ENCODE data around the gene PHF19.

Gene PHF19

GRCh38 chr9:120917929-120918762, 41.2 kb upstream of the PHF19 start:
- H3K4me3 ChIP-seq (replicated peaks in 1 of 2; ENCODE audit: low read depth in 2 of 2, low read length in 2 of 2) = no peak overlapping the region
- no peak for DNase-seq (ENCODE audit: low read depth in 2 of 2)
- TF ChIP-seq CTCF (IDR thresholded peaks at IDR 0.05; ENCODE audit: low read depth, low read length) = no peak

DNA sequence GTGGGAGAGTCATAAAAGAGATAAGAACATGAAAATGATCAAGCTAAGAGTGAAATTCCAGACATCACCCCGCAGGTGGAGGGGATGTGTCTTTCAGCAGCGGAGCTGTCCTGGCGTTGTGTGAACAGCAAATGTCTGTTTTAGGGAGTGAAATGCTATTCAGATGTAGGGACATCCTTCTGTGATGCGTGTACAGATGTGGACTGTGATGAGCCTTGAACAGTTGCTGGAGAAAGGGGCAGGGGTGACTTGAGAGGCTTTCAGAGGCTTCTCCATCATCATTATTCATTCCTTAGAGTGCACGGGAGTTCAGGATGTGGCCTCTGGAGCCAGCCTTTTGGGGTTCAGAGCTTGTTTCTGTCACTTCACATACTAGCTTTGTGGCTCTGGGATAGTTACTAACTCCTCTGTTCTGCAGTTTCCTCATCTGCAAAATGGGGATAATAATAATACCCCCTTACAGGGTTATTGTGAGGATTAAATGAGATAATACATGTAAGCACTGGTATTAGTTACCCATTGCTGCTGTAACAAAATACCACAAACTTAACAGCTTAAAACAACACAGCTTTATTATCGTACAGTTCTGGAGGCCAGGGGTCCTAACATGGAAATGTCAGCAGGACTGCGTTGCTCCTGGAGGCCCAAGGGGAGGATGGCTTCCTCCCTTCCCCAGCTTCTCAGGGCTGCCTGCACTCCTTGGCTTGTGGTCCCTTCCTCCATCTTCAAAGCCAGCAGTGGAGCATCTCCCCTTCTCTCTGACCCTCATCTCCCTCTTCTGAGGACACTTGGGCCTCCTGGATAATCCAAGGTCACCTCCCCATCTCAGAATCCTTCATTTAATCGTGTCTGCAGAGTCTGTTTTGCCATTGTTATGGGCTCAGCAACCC, 40.2 kb upstream of the PHF19 start:
- TF ChIP-seq CTCF (IDR thresholded peaks at IDR 0.05; ENCODE audit: low read depth, low read length) = no peak
- H3K4me3 ChIP-seq (replicated peaks in 1 of 2; ENCODE audit: low read depth in 2 of 2, low read length in 2 of 2) = no peak overlapping the region
- DNase-seq (ENCODE audit: low read depth in 2 of 2) = no peak

DNA sequence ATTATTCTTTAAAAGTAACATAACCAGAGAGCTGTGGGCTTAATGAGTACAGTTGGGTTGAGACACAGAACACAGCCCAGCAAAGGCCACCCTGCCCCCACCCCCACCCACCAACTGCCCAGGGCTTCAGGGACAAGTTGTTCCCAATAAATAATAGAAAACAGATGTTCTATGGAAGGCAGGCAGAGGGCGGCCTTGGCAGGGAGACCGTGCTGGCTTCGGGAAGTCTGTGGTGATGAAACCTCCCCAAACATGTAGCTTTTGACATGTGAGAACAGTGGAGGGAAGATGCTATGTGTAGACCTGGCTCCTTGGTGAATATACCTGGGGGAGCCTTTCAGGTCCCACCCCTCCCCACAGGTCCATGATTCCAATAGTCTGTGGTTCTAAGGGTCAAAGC, 39.6 kb upstream of the PHF19 start:
- H3K4me3 ChIP-seq (replicated peaks in 1 of 2; ENCODE audit: low read depth in 2 of 2, low read length in 2 of 2) = no peak overlapping the region
- peak; percentile 12 for TF ChIP-seq CTCF (IDR thresholded peaks at IDR 0.05; ENCODE audit: low read depth, low read length)
- peak; percentile 81 to 89 for DNase-seq (ENCODE audit: low read depth in 2 of 2)

- no peak overlapping the region for H3K4me3 ChIP-seq (replicated peaks in 1 of 2; ENCODE audit: low read depth in 2 of 2, low read length in 2 of 2)
- no peak for DNase-seq (ENCODE audit: low read depth in 2 of 2)
- TF ChIP-seq CTCF (IDR thresholded peaks at IDR 0.05; ENCODE audit: low read depth, low read length) = no peak
These were observed 39.0 kb upstream of the PHF19 start for GRCh38 chr9:120915854-120916470.

GRCh38 chr9:120914953-120915352, 38.0 kb upstream of the PHF19 start:
- no peak for TF ChIP-seq CTCF (IDR thresholded peaks at IDR 0.05; ENCODE audit: low read depth, low read length)
- peak in 1 of 2 donors; percentile 62 for DNase-seq (ENCODE audit: low read depth in 2 of 2)
- H3K4me3 ChIP-seq (replicated peaks in 1 of 2; ENCODE audit: low read depth in 2 of 2, low read length in 2 of 2) = no peak overlapping the region

DNA sequence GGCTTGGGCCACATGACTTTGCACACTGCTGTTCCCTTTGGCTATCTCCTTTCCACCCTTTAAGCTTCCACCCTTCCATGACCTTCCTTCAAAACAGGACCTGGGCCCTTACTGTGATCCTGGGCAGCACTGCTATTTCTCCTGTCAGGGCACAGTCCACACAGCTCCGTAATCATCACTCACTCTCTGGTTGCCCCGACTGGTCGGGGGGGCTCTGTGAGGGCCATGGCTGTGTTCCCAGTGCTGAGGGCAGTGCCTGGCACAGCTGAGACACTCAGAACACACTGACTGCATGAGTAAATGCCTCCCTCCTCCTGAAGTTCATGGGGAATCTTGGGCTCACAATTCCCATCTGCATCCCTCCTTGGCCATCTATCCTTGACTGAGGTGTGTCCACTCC, 37.4 kb upstream of the PHF19 start:
- no peak for TF ChIP-seq CTCF (IDR thresholded peaks at IDR 0.05; ENCODE audit: low read depth, low read length)
- no peak for DNase-seq (ENCODE audit: low read depth in 2 of 2)
- no peak overlapping the region for H3K4me3 ChIP-seq (replicated peaks in 1 of 2; ENCODE audit: low read depth in 2 of 2, low read length in 2 of 2)

Data from cardiac fibroblast (primary cell).